Naive thymus-derived CD4-positive, alpha-beta T cell (primary cell): ENCODE measurements around the gene POC1A. TPM values are rescaled to one million over a fixed set of nuclear protein-coding genes. Genes with fewer than 3 reads are reported as not detected.

Experiments
- ATAC-seq: fragments of 150-1000 bp; cut with Tn5 transposase; 2 replicates; pipeline ENCODE4 v1.10.0; 2021; ENCODE audit warnings: mild to moderate bottlenecking, moderate library complexity
- CTCF ChIA-PET: fragments of 350-600 bp; sonication (Branson Sonifier 250); formaldehyde crosslinking; loops from one replicate; lab custom pipeline; 2021; ENCODE audit warnings: antibody characterized with exemption; lab: Charles Lee
- POLR2A ChIA-PET: fragments of 350-600 bp; sonication (Branson Sonifier 250); formaldehyde crosslinking; loops from one replicate; lab custom pipeline; 2021; ENCODE audit warnings: antibody characterized with exemption, inconsistent platforms; lab: Charles Lee
- DNase-seq, 9 donors: peaks; one replicate each; pipeline versions ENCODE4 v3.0.0 to v3.0.0-alpha.2; 2020 to 2022; ENCODE audit warnings: mixed read lengths in 1 of 9
- H3K27ac ChIP-seq: one replicate; pipeline ENCODE4 v1.7.0; 2013; ENCODE audit warnings: mild to moderate bottlenecking, low read depth, low read length, moderate library complexity
- H3K27me3 ChIP-seq, 2 donors: one replicate each; pipeline ENCODE4 v1.7.0; 2013; ENCODE audit warnings: low read length in 2 of 2, mild to moderate bottlenecking in 2 of 2, moderate library complexity in 2 of 2; ENCODE audit not compliant: control insufficient read depth in 2 of 2, insufficient read depth in 2 of 2
- H3K36me3 ChIP-seq, 3 experiments: 1 replicate in 2 of 3; 2 replicates in 1 of 3; pipeline ENCODE4 v1.7.0; 2013; ENCODE audit warnings: low read length in 3 of 3, mild to moderate bottlenecking in 3 of 3, moderate library complexity in 1 of 3; ENCODE audit not compliant: insufficient read depth in 3 of 3, control insufficient read depth in 2 of 3
- H3K4me1 ChIP-seq, 2 donors: one replicate each; pipeline ENCODE4 v1.7.0; 2013; ENCODE audit warnings: low read length in 2 of 2, mild to moderate bottlenecking in 2 of 2, moderate library complexity in 1 of 2; ENCODE audit not compliant: control insufficient read depth in 2 of 2, insufficient read depth in 2 of 2
- H3K4me3 ChIP-seq: 2 replicates; pipeline ENCODE4 v1.7.0; 2013; ENCODE audit warnings: mild to moderate bottlenecking, low read length
- H3K9me3 ChIP-seq, 3 experiments: 1 replicate in 2 of 3; 2 replicates in 1 of 3; pipeline ENCODE4 v1.7.0; 2013; ENCODE audit warnings: low read length in 3 of 3; ENCODE audit not compliant: control insufficient read depth in 2 of 3
- H3K27ac Mint-ChIP-seq, 9 donors: one replicate each; pipeline ENCODE4 v1.8.0; 2020 to 2022; ENCODE audit warnings: mixed read lengths in 9 of 9, mild to moderate bottlenecking in 8 of 9, moderate library complexity in 5 of 9, inconsistent platforms in 2 of 9
- H3K27me3 Mint-ChIP-seq, 5 donors: one replicate each; pipeline ENCODE4 v1.8.0; 2021 to 2022; ENCODE audit warnings: mixed read lengths in 5 of 5, mild to moderate bottlenecking in 1 of 5
- H3K36me3 Mint-ChIP-seq, 5 donors: one replicate each; pipeline ENCODE4 v1.8.0; 2020 to 2022; ENCODE audit warnings: mixed read lengths in 5 of 5, mild to moderate bottlenecking in 3 of 5, inconsistent platforms in 1 of 5
- H3K4me1 Mint-ChIP-seq, 7 donors: one replicate each; pipeline ENCODE4 v1.8.0; 2020 to 2022; ENCODE audit warnings: mixed read lengths in 7 of 7, mild to moderate bottlenecking in 3 of 7, inconsistent platforms in 1 of 7
- H3K4me3 Mint-ChIP-seq, 10 donors: one replicate each; pipeline ENCODE4 v1.8.0; 2020 to 2022; ENCODE audit warnings: mild to moderate bottlenecking in 10 of 10, mixed read lengths in 10 of 10, moderate library complexity in 6 of 10, inconsistent platforms in 2 of 10
- H3K9me3 Mint-ChIP-seq, 11 donors: one replicate each; pipeline ENCODE4 v1.8.0; 2020 to 2022; ENCODE audit warnings: mixed read lengths in 11 of 11, mild to moderate bottlenecking in 4 of 11, inconsistent platforms in 1 of 11, moderate library complexity in 1 of 11
- intact Hi-C, 2 donors: fragments of 100-400 bp; cut with micrococcal nuclease; formaldehyde crosslinking; loops; one replicate each; pipeline ENCODE4 v1.15.1; 2023
- polyA plus RNA-seq, 2 donors: library from polyadenylated mRNA; unstranded; fragments of 300-500 nt; fragmentation: Illumina TruSeq; gene quantifications; one replicate each; pipeline ENCODE4 v1.2.3, GENCODE V29; 2021
- total RNA-seq, 6 experiments: library from RNA in 5 of 6; stranded (reverse) in 5 of 6; gene quantifications; 1 replicate in 5 of 6; 2 replicates in 1 of 6; pipeline ENCODE4 v1.2.3 and lab custom pipeline; 2021 to 2026

POC1A gene
- total and polyA plus RNA-seq, 7 experiments from 2014 or later = 0.58 to 19.7 (median 1.3) TPM

- H3K36me3 Mint-ChIP-seq = no peaks in the 10 kb centered on the region
- ChIA-PET CTCF (no interaction called here), POLR2A (no interaction called here)
- H3K27me3 Mint-ChIP-seq = no peaks in the 10 kb centered on the region
- no peak overlapping the region for H3K27ac ChIP-seq
- H3K4me3 Mint-ChIP-seq = no peak overlapping the region
- H3K27me3 ChIP-seq = no peaks in the 10 kb centered on the region
- no peaks in the 10 kb centered on the region for H3K9me3 Mint-ChIP-seq
- H3K36me3 ChIP-seq = no peaks in the 10 kb centered on the region
- peaks cover 11 to 30% (median 19%) of the 10 kb centered on the region in 7 donors for H3K4me1 Mint-ChIP-seq
- H3K27ac Mint-ChIP-seq = no peak overlapping the region
- ATAC-seq (no peak), DNase-seq (no peak)
- H3K4me3 ChIP-seq = no peak overlapping the region
- no peaks in the 10 kb centered on the region for H3K9me3 ChIP-seq
- H3K4me1 ChIP-seq = peaks cover 0 to 5% of the 10 kb centered on the region in 2 donors
- intact Hi-C loops = no loop called here
Measured at GRCh38 chr3:52090131-52090932, 63.9 kb downstream of the POC1A start.

GRCh38 chr3:52089691-52090090, 64.5 kb downstream of the POC1A start:
- Histone ChIP-seq H3K27ac (no peak overlapping the region), H3K4me1 (peaks cover 0 to 5% of the 10 kb centered on the region in 2 donors), H3K4me3 (no peak overlapping the region), H3K27me3 (no peaks in the 10 kb centered on the region), H3K9me3 (no peaks in the 10 kb centered on the region), H3K36me3 (no peaks in the 10 kb centered on the region)
- ATAC-seq = no peak
- CTCF ChIA-PET = interaction anchor here (0.6 kb wide), 1 partner anchor 147 kb away, joined by 3 read pairs; no protein-coding TSS in a partner anchor
- H3K36me3 Mint-ChIP-seq = no peaks in the 10 kb centered on the region
- no peaks in the 10 kb centered on the region for H3K9me3 Mint-ChIP-seq
- POLR2A ChIA-PET = no interaction called here
- no peaks in the 10 kb centered on the region for H3K27me3 Mint-ChIP-seq
- peak overlapping the region in 1 of 9 donors; percentile 59 for H3K27ac Mint-ChIP-seq
- intact Hi-C loops = no loop called here
- peaks cover 11 to 30% (median 19%) of the 10 kb centered on the region in 7 donors for H3K4me1 Mint-ChIP-seq
- H3K4me3 Mint-ChIP-seq = no peak overlapping the region
- no peak for DNase-seq

- peaks cover 0 to 5% of the 10 kb centered on the region in 2 donors for H3K4me1 ChIP-seq
- H3K27me3 Mint-ChIP-seq = no peaks in the 10 kb centered on the region
- peaks cover 11 to 30% (median 19%) of the 10 kb centered on the region in 7 donors for H3K4me1 Mint-ChIP-seq
- no peak overlapping the region for H3K4me3 Mint-ChIP-seq
- no peaks in the 10 kb centered on the region for H3K9me3 ChIP-seq
- H3K36me3 ChIP-seq = no peaks in the 10 kb centered on the region
- ChIA-PET POLR2A (no interaction called here), CTCF (interaction anchor here (0.6 kb wide), 1 partner anchor 146 kb away, joined by 3 read pairs; no protein-coding TSS in a partner anchor)
- peak overlapping the region in 1 of 9 donors; percentile 67 for H3K27ac Mint-ChIP-seq
- DNase-seq (no peak), ATAC-seq (peak; percentile 75)
- intact Hi-C loops = no loop called here
- H3K4me3 ChIP-seq = no peak overlapping the region
- no peak overlapping the region for H3K27ac ChIP-seq
- no peaks in the 10 kb centered on the region for H3K9me3 Mint-ChIP-seq
- H3K27me3 ChIP-seq = no peaks in the 10 kb centered on the region
- H3K36me3 Mint-ChIP-seq = no peaks in the 10 kb centered on the region
Measured at GRCh38 chr3:52088445-52089367, 65.5 kb downstream of the POC1A start.

- no peak overlapping the region for H3K27ac ChIP-seq
- Mint-ChIP-seq H3K27me3 (no peaks in the 10 kb centered on the region), H3K27ac (peak overlapping the region in 2 of 9 donors; percentile 45 to 77), H3K9me3 (no peaks in the 10 kb centered on the region), H3K36me3 (no peaks in the 10 kb centered on the region), H3K4me1 (peaks cover 11 to 30% (median 19%) of the 10 kb centered on the region in 7 donors), H3K4me3 (no peak overlapping the region)
- intact Hi-C loops = no loop called here
- ATAC-seq = no peak
- no peaks in the 10 kb centered on the region for H3K36me3 ChIP-seq
- no peak overlapping the region for H3K4me3 ChIP-seq
- DNase-seq = no peak
- peaks cover 0 to 5% of the 10 kb centered on the region in 2 donors for H3K4me1 ChIP-seq
- POLR2A ChIA-PET = no interaction called here
- CTCF ChIA-PET = interaction anchor here (0.5 kb wide), 1 partner anchor 40 kb away, joined by 5 read pairs; no protein-coding TSS in a partner anchor
- no peaks in the 10 kb centered on the region for H3K27me3 ChIP-seq
- H3K9me3 ChIP-seq = no peaks in the 10 kb centered on the region
Measured at GRCh38 chr3:52087731-52088130, 66.5 kb downstream of the POC1A start.

- H3K4me1 ChIP-seq = peaks cover 0 to 5% of the 10 kb centered on the region in 2 donors
- H3K9me3 ChIP-seq = no peaks in the 10 kb centered on the region
- no peaks in the 10 kb centered on the region for H3K36me3 ChIP-seq
- no peak overlapping the region for H3K27ac ChIP-seq
- peaks cover 11 to 30% (median 19%) of the 10 kb centered on the region in 7 donors for H3K4me1 Mint-ChIP-seq
- H3K27me3 ChIP-seq = no peaks in the 10 kb centered on the region
- peak overlapping the region in 4 of 9 donors; percentile 12 to 77 (median 56) for H3K27ac Mint-ChIP-seq
- no peaks in the 10 kb centered on the region for H3K27me3 Mint-ChIP-seq
- intact Hi-C loops = no loop called here
- POLR2A ChIA-PET = interaction anchor here (0.5 kb wide), 1 partner anchor 566 kb away, joined by 3 read pairs; no protein-coding TSS in a partner anchor
- DNase-seq = no peak
- CTCF ChIA-PET = interaction anchor here (0.5 kb wide), 1 partner anchor 40 kb away, joined by 5 read pairs; no protein-coding TSS in a partner anchor
- ATAC-seq = peak; percentile 22
- H3K36me3 Mint-ChIP-seq = no peaks in the 10 kb centered on the region
- peak overlapping the region in 1 of 10 donors; percentile 2 for H3K4me3 Mint-ChIP-seq
- no peaks in the 10 kb centered on the region for H3K9me3 Mint-ChIP-seq
- no peak overlapping the region for H3K4me3 ChIP-seq
Measured at GRCh38 chr3:52086976-52087663, 67.1 kb downstream of the POC1A start.

- Histone ChIP-seq H3K27me3 (no peaks in the 10 kb centered on the region), H3K27ac (no peak overlapping the region), H3K36me3 (no peaks in the 10 kb centered on the region), H3K9me3 (no peaks in the 10 kb centered on the region), H3K4me1 (peaks cover 0 to 5% of the 10 kb centered on the region in 2 donors), H3K4me3 (no peak overlapping the region)
- no peak for DNase-seq
- Mint-ChIP-seq H3K9me3 (no peaks in the 10 kb centered on the region), H3K36me3 (no peaks in the 10 kb centered on the region), H3K27ac (peak overlapping the region in 2 of 9 donors; percentile 67 to 77), H3K4me1 (peaks cover 11 to 30% (median 19%) of the 10 kb centered on the region in 7 donors), H3K4me3 (no peak overlapping the region), H3K27me3 (no peaks in the 10 kb centered on the region)
- ChIA-PET CTCF (no interaction called here), POLR2A (no interaction called here)
- ATAC-seq = no peak
- intact Hi-C loops = no loop called here
Measured at GRCh38 chr3:52086461-52086860, 67.8 kb downstream of the POC1A start.
